Measurements from ENCODE around the gene RNU5B-1. TPM values are rescaled to one million over a fixed set of nuclear protein-coding genes. Genes with fewer than 3 reads are reported as not detected.

Gene RNU5B-1
- total and polyA plus RNA-seq, 2 of the 4 experiments (the other 2 are of a cell fraction) = not detected

- Histone ChIP-seq H3K4me1 (ENCODE audit: control insufficient read depth, insufficient read depth, low read length) (peaks cover 14% of the 10 kb centered on the region), H3K14ac (replicated peaks; ENCODE audit: low read depth, low read length) (no peak overlapping the region), H2BK15ac (ENCODE audit: low read depth, low read length) (no peak overlapping the region), H3K18ac (ENCODE audit: low read depth, low read length) (no peak overlapping the region), H2BK5ac (ENCODE audit: low read depth, low read length, poor library complexity, severe bottlenecking) (no peak overlapping the region), H3K23ac (ENCODE audit: low read depth, low read length) (no peak overlapping the region), H3K4me3 (ENCODE audit: insufficient read depth, low read depth, low read length) (no peak overlapping the region), H3K4ac (ENCODE audit: low read depth, low read length) (no peak overlapping the region), H3K4me2 (ENCODE audit: low read depth, low read length) (no peak overlapping the region), H4K91ac (ENCODE audit: insufficient read depth, low read depth, low read length) (no peak overlapping the region), H2AFZ (replicated peaks; ENCODE audit: low read length, poor library complexity) (no peak overlapping the region), H3K9me3 (ENCODE audit: control insufficient read depth, insufficient read depth, low read length) (no peaks in the 10 kb centered on the region), H3K79me1 (ENCODE audit: low read depth in 1 of 2, low read length in 2 of 2) (no peaks in the 10 kb centered on the region), H3K27me3 (ENCODE audit: control insufficient read depth, insufficient read depth, low read length) (no peaks in the 10 kb centered on the region), H3K56ac (ENCODE audit: extremely low read depth, insufficient read depth, low read length) (no peak overlapping the region), H3K9me1 (ENCODE audit: insufficient read depth, low read length) (0 out of 2 replicates have a peak, but pooled peaks cover 3% of the 10 kb centered on the region), H4K20me1 (ENCODE audit: insufficient read depth, low read length) (peaks cover 12% of the 10 kb centered on the region), H2BK20ac (ENCODE audit: low read depth, low read length) (no peak overlapping the region), H2AK9ac (replicated peaks; ENCODE audit: low read depth, low read length, poor library complexity) (no peak overlapping the region), H2BK120ac (ENCODE audit: low read depth, low read length) (no peak overlapping the region), H3K9ac (ENCODE audit: low read depth, low read length) (no peak overlapping the region), H3K27ac (ENCODE audit: insufficient read depth, low read length) (no peak overlapping the region), H4K5ac (ENCODE audit: low read depth, low read length) (no peak overlapping the region), H4K8ac (ENCODE audit: low read depth in 2 of 2, low read length in 2 of 2) (no peak overlapping the region), H3K36me3 (ENCODE audit: control insufficient read depth, insufficient read depth, low read length) (no peaks in the 10 kb centered on the region), H2AK5ac (ENCODE audit: low read depth, low read length) (no peak overlapping the region)
- no peak for TF ChIP-seq SMC3 (IDR thresholded peaks at IDR 0.05; ENCODE audit: low read depth, low read length)
- ChIA-PET POLR2A (ENCODE audit: unreplicated experiment) (no interaction called here), CTCF (interaction anchor here (1.0 kb wide), 1 partner anchor 95 kb away, joined by 3 read pairs; no protein-coding TSS in a partner anchor)
- dilution Hi-C loops (cut with HindIII; ENCODE audit: low sequenced_read_pairs, unreplicated experiment) = no loop called here
- in situ Hi-C loops (cut with MboI; ENCODE audit: low sequenced_read_pairs) = no loop called here
- DNase-seq (no peak), ATAC-seq (ENCODE audit: low read depth) (no peak)
- BruUV-seq (replicated peaks) = no TSS peak
- intact Hi-C loops (cut with micrococcal nuclease) = no loop called here
These were observed 2.1 kb downstream of the RNU5B-1 start for GRCh38 chr15:65306551-65306950.
